K562 (cell line): ENCODE data around the gene SLC16A10. TPM values are rescaled to one million over a fixed set of nuclear protein-coding genes. Genes with fewer than 3 reads are reported as not detected.
A peak's percentile ranks its signal among the peaks of the same experiment; 100 is the strongest.

Source experiments
- EP400 ChIP-seq: fragments of 450-650 bp; IDR thresholded peaks from 2 replicates; pipeline ENCODE4 v1.6.1; 2017; ENCODE audit warnings: antibody characterized with exemption, mild to moderate bottlenecking, moderate library complexity
- ETV5 ChIP-seq: sonication (generic); formaldehyde crosslinking; IDR thresholded peaks from 2 replicates; pipeline ENCODE4 v1.4.0; 2020; ENCODE audit warnings: low read depth, mild to moderate bottlenecking, missing genetic modification reagents
- HNRNPH1 ChIP-seq: fragments of 200-400 bp; formaldehyde crosslinking; optimal IDR thresholded peaks from 2 replicates; pipeline ENCODE3; 2017; ENCODE audit warnings: low read depth, mild to moderate bottlenecking, low read length, moderate library complexity
- MBD2 ChIP-seq: sonication (generic); IDR thresholded peaks from 2 replicates; pipeline ENCODE4 v1.6.1; 2016; ENCODE audit warnings: low read depth, borderline replicate concordance
- NONO ChIP-seq, 2 experiments: fragments of 200-400 bp in 1 of 2; fragments of 450-650 bp in 1 of 2; formaldehyde crosslinking in 1 of 2; IDR thresholded peaks; 2 replicates each; pipeline ENCODE4 v1.6.1; 2017; ENCODE audit warnings: low read depth in 2 of 2, mild to moderate bottlenecking in 2 of 2, moderate library complexity in 2 of 2, low read length in 1 of 2
- NR2C2 ChIP-seq, 2 experiments: fragments of 200-800 bp in 1 of 2; sonication (Bioruptor generic) in 1 of 2; sonication (generic) in 1 of 2; formaldehyde crosslinking in 1 of 2; IDR thresholded peaks; 2 replicates each; pipeline versions ENCODE4 v1.6.1 to v1.8.0; 2016 to 2022; ENCODE audit warnings: mild to moderate bottlenecking in 1 of 2, missing compliant biosample characterization in 1 of 2, missing genetic modification characterization in 1 of 2, missing genetic modification reagents in 1 of 2
- POLR2B ChIP-seq: fragments of 450-650 bp; IDR thresholded peaks from 2 replicates; pipeline ENCODE4 v1.6.1; 2018; ENCODE audit warnings: low read depth; ENCODE audit not compliant: partially characterized antibody
- PTTG1 ChIP-seq: fragments of 450-650 bp; IDR thresholded peaks from 2 replicates; pipeline ENCODE4 v1.6.1; 2016; ENCODE audit warnings: low read depth, mild to moderate bottlenecking, missing genetic modification characterization, missing compliant biosample characterization
- SMC3 ChIP-seq: conservative IDR thresholded peaks from 2 replicates; pipeline ENCODE4 v1.6.1; 2011; ENCODE audit warnings: low read depth, low read length, improper control_type of control experiment; ENCODE audit not compliant: insufficient read depth
- YBX1 ChIP-seq: fragments of 450-650 bp; IDR thresholded peaks from 2 replicates; pipeline ENCODE4 v1.7.1; 2016; ENCODE audit warnings: mild to moderate bottlenecking
- ZNF23 ChIP-seq: fragments of 250-450 bp; sonication (Bioruptor Pico); IDR thresholded peaks from 2 replicates; pipeline ENCODE4 v1.4.0; 2020; ENCODE audit warnings: mild to moderate bottlenecking
- polyA plus RNA-seq, 8 experiments: library from polyadenylated mRNA; depleted of rRNA in 4 of 8; stranded (reverse) in 5 of 8; unstranded in 3 of 8; fragments of >200 nt; fragmentation: Nextera tagmentation in 2 of 8; fragmentation: Illumina TruSeq in 1 of 8; extraction: Ambion mirVana in 2 of 8; extraction: Trizol in 1 of 8; gene quantifications; 2 replicates each; pipeline versions ENCODE4 v1.2.1 to v1.2.3, GENCODE V29; 2011 to 2014; ENCODE audit warnings: inconsistent platforms in 1 of 8, missing spikeins in 1 of 8
- total RNA-seq, 7 experiments: library from RNA; depleted of rRNA in 6 of 7; stranded (reverse); fragments of >200 nt in 6 of 7; fragmentation: Illumina TruSeq in 2 of 7; extraction: Trizol in 2 of 7; gene quantifications; 2 replicates each; pipeline versions ENCODE4 v1.2.1 to v1.2.3, GENCODE V29; 2011 to 2021; ENCODE audit warnings: low replicate concordance in 1 of 7
- TF ChIP-seq, protein P1 (sequence below): fragments of 250-450 bp; sonication (Bioruptor Pico); IDR thresholded peaks from 2 replicates; pipeline ENCODE4 v1.4.0; 2020; ENCODE audit warnings: borderline replicate concordance
- TF ChIP-seq, protein P2 (sequence below): fragments of 450-650 bp; IDR thresholded peaks from 2 replicates; pipeline ENCODE4 v1.6.1; 2017; ENCODE audit warnings: antibody characterized with exemption, mild to moderate bottlenecking
- TF ChIP-seq, protein P3 (sequence below): sonication (generic); formaldehyde crosslinking; IDR thresholded peaks from 2 replicates; pipeline ENCODE4 v1.8.1; 2023; ENCODE audit warnings: mild to moderate bottlenecking, missing genetic modification reagents
- TF ChIP-seq, protein P4 (sequence below): fragments of 450-650 bp; formaldehyde crosslinking; IDR thresholded peaks from 2 replicates; pipeline ENCODE4 v1.4.0; 2020; ENCODE audit warnings: mild to moderate bottlenecking, mixed read lengths

Gene SLC16A10
- total and polyA plus RNA-seq, 9 of the 15 experiments (the other 6 are each of a cell fraction or from before 2014, with no cell fraction given): 0.02 to 0.54 (median 0.24) TPM; not detected in 4

DNA sequence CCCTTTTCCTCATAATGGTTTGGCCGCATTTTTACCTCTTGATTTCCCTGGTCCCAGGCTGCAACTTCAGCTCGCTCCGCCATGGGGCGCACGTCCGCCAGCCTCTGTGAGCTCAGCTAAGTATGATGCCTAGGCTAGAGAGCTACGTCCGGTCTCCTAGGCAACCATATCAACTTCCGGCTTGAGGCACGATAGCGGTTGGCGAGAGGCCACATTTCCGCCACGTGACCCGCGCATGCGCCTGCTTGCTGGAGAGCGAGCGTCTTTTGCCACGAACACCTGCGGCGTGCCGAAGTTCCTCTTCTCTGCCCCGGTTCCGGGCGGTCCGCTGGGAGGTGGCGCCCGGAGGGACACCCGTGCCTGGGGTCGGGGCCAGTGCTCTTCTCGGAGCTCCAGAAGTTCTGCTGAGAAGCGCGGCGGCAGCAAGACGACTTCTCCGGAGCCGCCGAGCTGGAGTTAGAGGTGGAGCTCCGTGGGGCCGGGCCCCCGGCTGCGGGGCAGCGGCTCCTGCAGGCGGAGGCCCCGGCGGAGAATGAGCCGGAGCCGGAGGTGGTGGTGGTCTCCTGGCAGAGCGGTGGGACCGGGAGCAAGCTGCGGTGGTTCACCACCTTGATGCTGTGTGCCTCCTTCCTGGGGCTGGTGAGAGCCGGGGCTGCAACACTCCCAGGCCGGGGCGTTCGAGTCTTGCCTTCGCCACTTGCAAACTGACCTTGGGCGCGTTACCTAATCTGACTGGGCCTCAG lies 172.0 kb downstream of the SLC16A10 start (continued):
- TF ChIP-seq HNRNPH1 (no peak), MBD2 (peak; percentile 71; the same call in 1 of the 2 replicates), POLR2B (peak; percentile 73), PTTG1 (tag) (no peak), NONO (IDR thresholded peaks at IDR 0.05; ENCODE audit: low read depth in 2 of 2, low read length in 1 of 2) (peak; percentile 1 to 25; a peak in 2 of 4 replicates), YBX1 (no peak), ZNF23 (CRISPR knock-in tag) (no peak), ETV5 (CRISPR knock-in tag) (peak; percentile 95), EP400 (peak; percentile 87), SMC3 (peak; percentile 96), NR2C2 (CRISPR knock-in tag; IDR thresholded peaks at IDR 0.05) (no peak), NR2C2 (tag; IDR thresholded peaks at IDR 0.05) (peak; percentile 67)
- TF ChIP-seq, protein P1, sequence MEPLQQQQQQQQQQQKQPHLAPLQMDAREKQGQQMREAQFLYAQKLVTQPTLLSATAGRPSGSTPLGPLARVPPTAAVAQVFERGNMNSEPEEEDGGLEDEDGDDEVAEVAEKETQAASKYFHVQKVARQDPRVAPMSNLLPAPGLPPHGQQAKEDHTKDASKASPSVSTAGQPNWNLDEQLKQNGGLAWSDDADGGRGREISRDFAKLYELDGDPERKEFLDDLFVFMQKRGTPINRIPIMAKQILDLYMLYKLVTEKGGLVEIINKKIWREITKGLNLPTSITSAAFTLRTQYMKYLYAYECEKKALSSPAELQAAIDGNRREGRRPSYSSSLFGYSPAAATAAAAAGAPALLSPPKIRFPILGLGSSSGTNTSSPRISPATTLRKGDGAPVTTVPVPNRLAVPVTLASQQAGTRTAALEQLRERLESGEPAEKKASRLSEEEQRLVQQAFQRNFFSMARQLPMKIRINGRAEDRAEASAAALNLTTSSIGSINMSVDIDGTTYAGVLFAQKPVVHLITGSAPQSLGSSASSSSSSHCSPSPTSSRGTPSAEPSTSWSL: no peak
- TF ChIP-seq, protein P2, sequence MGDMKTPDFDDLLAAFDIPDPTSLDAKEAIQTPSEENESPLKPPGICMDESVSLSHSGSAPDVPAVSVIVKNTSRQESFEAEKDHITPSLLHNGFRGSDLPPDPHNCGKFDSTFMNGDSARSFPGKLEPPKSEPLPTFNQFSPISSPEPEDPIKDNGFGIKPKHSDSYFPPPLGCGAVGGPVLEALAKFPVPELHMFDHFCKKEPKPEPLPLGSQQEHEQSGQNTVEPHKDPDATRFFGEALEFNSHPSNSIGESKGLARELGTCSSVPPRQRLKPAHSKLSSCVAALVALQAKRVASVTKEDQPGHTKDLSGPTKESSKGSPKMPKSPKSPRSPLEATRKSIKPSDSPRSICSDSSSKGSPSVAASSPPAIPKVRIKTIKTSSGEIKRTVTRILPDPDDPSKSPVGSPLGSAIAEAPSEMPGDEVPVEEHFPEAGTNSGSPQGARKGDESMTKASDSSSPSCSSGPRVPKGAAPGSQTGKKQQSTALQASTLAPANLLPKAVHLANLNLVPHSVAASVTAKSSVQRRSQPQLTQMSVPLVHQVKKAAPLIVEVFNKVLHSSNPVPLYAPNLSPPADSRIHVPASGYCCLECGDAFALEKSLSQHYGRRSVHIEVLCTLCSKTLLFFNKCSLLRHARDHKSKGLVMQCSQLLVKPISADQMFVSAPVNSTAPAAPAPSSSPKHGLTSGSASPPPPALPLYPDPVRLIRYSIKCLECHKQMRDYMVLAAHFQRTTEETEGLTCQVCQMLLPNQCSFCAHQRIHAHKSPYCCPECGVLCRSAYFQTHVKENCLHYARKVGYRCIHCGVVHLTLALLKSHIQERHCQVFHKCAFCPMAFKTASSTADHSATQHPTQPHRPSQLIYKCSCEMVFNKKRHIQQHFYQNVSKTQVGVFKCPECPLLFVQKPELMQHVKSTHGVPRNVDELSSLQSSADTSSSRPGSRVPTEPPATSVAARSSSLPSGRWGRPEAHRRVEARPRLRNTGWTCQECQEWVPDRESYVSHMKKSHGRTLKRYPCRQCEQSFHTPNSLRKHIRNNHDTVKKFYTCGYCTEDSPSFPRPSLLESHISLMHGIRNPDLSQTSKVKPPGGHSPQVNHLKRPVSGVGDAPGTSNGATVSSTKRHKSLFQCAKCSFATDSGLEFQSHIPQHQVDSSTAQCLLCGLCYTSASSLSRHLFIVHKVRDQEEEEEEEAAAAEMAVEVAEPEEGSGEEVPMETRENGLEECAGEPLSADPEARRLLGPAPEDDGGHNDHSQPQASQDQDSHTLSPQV: peak; percentile 89
- TF ChIP-seq, protein P3, sequence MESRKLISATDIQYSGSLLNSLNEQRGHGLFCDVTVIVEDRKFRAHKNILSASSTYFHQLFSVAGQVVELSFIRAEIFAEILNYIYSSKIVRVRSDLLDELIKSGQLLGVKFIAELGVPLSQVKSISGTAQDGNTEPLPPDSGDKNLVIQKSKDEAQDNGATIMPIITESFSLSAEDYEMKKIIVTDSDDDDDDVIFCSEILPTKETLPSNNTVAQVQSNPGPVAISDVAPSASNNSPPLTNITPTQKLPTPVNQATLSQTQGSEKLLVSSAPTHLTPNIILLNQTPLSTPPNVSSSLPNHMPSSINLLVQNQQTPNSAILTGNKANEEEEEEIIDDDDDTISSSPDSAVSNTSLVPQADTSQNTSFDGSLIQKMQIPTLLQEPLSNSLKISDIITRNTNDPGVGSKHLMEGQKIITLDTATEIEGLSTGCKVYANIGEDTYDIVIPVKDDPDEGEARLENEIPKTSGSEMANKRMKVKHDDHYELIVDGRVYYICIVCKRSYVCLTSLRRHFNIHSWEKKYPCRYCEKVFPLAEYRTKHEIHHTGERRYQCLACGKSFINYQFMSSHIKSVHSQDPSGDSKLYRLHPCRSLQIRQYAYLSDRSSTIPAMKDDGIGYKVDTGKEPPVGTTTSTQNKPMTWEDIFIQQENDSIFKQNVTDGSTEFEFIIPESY (CRISPR knock-in tag): peak; percentile 81
- TF ChIP-seq, protein P4, sequence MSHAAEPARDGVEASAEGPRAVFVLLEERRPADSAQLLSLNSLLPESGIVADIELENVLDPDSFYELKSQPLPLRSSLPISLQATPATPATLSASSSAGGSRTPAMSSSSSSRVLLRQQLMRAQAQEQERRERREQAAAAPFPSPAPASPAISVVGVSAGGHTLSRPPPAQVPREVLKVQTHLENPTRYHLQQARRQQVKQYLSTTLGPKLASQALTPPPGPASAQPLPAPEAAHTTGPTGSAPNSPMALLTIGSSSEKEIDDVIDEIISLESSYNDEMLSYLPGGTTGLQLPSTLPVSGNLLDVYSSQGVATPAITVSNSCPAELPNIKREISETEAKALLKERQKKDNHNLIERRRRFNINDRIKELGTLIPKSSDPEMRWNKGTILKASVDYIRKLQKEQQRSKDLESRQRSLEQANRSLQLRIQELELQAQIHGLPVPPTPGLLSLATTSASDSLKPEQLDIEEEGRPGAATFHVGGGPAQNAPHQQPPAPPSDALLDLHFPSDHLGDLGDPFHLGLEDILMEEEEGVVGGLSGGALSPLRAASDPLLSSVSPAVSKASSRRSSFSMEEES (CRISPR knock-in tag): peak; percentile 93
